ENCODE results near the gene ZNF516.

Gene ZNF516

GRCh38 chr18:76369791-76370190 lies 125.3 kb downstream of the ZNF516 start:
- no peak for DNase-seq (ENCODE audit: low read depth, low spot score)
- in situ Hi-C loops (cut with HindIII; ENCODE audit: low sequenced_read_pairs) = no loop called here
- TF ChIP-seq CTCF (IDR thresholded peaks at IDR 0.05; ENCODE audit: low read depth, low read length) = no peak
- no peak overlapping the region for H3K4me3 ChIP-seq (ENCODE audit: low read depth, low read length)

- no peak for DNase-seq (ENCODE audit: low read depth, low spot score)
- TF ChIP-seq CTCF (IDR thresholded peaks at IDR 0.05; ENCODE audit: low read depth, low read length) = no peak
- in situ Hi-C loops (cut with HindIII; ENCODE audit: low sequenced_read_pairs) = no loop called here
- H3K4me3 ChIP-seq (ENCODE audit: low read depth, low read length) = no peak overlapping the region
Measured at GRCh38 chr18:76368976-76369375, 126.1 kb downstream of the ZNF516 start.

GRCh38 chr18:76368271-76368670 lies 126.8 kb downstream of the ZNF516 start:
- H3K4me3 ChIP-seq (ENCODE audit: low read depth, low read length) = no peak overlapping the region
- no peak for TF ChIP-seq CTCF (IDR thresholded peaks at IDR 0.05; ENCODE audit: low read depth, low read length)
- DNase-seq (ENCODE audit: low read depth, low spot score) = no peak
- in situ Hi-C loops (cut with HindIII; ENCODE audit: low sequenced_read_pairs) = no loop called here

GRCh38 chr18:76367168-76368125 lies 127.6 kb downstream of the ZNF516 start:
- H3K4me3 ChIP-seq (ENCODE audit: low read depth, low read length) = no peak overlapping the region
- no peak for DNase-seq (ENCODE audit: low read depth, low spot score)
- TF ChIP-seq CTCF (IDR thresholded peaks at IDR 0.05; ENCODE audit: low read depth, low read length) = no peak
- in situ Hi-C loops (cut with HindIII; ENCODE audit: low sequenced_read_pairs) = no loop called here

GRCh38 chr18:76365561-76365960 lies 129.5 kb downstream of the ZNF516 start:
- no peak overlapping the region for H3K4me3 ChIP-seq (ENCODE audit: low read depth, low read length)
- in situ Hi-C loops (cut with HindIII; ENCODE audit: low sequenced_read_pairs) = no loop called here
- no peak for TF ChIP-seq CTCF (IDR thresholded peaks at IDR 0.05; ENCODE audit: low read depth, low read length)
- DNase-seq (ENCODE audit: low read depth, low spot score) = no peak

- no peak for TF ChIP-seq CTCF (IDR thresholded peaks at IDR 0.05; ENCODE audit: low read depth, low read length)
- in situ Hi-C loops (cut with HindIII; ENCODE audit: low sequenced_read_pairs) = no loop called here
- no peak for DNase-seq (ENCODE audit: low read depth, low spot score)
- no peak overlapping the region for H3K4me3 ChIP-seq (ENCODE audit: low read depth, low read length)
Measured at GRCh38 chr18:76364282-76365259, 130.5 kb downstream of the ZNF516 start.
